HG02970 (cell line): ENCODE measurements around the gene HSF2BP.
"Not testable (repeated sequence)": the region's sequence is repeated elsewhere in the genome, so short reads cannot be mapped to it uniquely, and the experiment has no call there.

Experiments
- ATAC-seq: cut with Tn5 transposase; IDR thresholded peaks from one replicate; pipeline ENCODE4 v1.9.1; 2021; ENCODE audit warnings: mild to moderate bottlenecking, moderate library complexity, moderate number of reproducible peaks; ENCODE audit not compliant: unreplicated experiment, low FRiP score

HSF2BP gene

DNA sequence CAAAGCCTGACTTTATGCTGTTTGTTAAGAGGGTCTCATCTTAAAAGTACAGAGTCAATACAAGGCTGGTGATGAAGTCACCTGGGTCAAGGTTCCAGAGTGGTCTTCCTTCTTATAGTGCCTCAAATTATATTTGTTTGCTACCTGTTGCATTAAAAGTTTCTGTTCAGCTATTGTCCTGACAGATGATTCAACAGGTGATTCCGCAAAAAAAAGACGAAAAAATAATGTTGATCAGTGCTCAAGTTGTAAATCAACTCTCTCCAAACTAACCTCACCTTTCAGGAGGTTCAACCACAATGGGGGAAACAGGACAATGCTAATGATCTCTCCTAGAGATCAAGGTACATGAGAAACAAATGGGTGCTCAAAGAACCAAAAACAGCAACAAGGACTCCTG is 35.7 kb downstream of the HSF2BP start:
- no peak for ATAC-seq

DNA sequence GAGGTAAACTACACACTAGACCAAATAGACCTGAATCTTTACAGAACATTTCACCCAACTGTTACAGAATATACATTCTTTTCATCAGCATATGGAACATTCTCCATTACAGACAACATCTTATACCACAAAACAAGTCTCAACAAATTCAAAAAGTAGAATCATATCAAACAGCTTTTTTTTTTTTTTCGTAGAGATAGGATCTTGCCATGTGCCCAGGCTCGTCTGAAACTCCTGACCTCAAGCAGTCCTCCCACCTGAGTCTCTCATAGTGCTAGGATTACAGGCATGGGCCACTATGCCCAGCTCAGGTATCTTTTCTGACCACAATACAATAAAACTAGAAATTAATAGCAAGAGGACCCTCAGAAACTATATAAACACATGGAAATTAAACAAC is 36.5 kb downstream of the HSF2BP start:
- ATAC-seq = no peak

DNA sequence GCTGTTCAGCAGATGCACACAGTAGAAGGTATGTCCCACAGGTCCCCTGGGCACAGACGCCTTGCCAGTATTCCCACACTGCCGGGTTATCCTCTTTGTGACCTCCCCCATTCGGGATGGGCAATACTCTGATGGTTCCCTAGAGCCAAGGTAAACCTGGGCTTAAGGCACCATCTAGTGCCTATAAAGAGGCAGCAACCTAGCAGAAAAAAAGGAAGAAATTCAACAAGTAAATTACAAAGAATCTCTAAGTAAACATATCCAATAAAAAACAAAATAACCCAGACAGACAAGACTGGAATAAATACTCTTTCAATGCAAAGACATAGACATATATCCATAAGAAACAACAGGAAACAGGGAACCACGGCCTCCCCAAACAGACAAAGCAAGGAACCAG is 39.4 kb downstream of the HSF2BP start:
- ATAC-seq = no peak

DNA sequence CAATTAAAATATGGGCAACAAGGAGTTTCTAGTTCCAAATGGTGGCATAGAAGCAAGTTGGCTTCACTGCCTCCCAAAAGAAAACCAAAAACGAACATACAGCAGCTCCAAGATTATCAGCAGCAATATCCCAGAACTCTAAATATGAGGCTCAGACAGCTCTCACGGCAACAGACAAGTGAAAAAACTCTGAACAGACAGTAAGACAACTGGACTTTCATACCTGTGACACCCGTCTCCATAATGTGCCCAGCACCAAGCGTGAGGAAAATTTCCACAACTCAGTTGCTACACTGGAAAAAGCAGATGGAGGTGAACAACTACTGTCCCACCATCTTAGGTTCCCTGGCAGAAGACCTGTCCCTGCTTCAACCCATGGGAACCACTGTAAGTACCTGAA is 39.9 kb downstream of the HSF2BP start:
- no peak for ATAC-seq

DNA sequence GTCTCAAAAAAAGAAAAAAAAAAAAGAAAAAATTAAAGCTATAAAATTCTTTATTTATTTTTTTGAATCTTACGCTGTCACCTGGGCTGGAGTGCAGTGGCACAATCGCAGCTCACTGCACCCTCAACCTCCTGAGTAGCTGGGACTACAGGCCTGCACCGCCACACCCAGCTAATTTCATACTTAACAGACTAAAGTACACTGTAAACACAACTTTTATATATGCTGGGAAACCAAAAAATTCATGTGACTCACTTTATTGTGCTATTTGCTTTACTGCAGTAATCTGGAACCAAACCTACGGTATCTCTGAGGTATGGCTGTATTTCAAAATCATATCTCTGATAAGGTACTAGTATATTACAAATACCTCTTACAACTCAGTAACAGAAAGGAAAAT is 40.3 kb downstream of the HSF2BP start:
- no peak for ATAC-seq

DNA sequence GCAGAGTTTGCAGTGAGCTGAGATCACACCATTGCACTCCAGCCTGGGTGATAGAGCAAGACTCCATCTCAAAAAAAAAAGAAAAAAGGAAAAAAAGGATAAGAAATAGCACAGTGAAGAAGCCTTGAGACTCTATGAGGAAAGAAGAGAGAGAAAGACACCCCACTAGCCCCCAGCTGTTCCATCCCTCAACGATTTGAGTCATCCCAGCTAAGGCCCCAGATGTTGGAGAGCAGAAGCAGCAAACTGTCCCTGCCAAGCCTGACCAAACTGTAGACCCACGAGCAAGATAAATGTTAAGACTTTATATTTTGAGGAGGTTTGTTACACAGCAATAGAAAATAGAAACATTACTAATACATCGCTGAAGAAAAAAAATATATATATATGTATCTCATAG is 42.4 kb downstream of the HSF2BP start:
- ATAC-seq = not testable (repeated sequence)

DNA sequence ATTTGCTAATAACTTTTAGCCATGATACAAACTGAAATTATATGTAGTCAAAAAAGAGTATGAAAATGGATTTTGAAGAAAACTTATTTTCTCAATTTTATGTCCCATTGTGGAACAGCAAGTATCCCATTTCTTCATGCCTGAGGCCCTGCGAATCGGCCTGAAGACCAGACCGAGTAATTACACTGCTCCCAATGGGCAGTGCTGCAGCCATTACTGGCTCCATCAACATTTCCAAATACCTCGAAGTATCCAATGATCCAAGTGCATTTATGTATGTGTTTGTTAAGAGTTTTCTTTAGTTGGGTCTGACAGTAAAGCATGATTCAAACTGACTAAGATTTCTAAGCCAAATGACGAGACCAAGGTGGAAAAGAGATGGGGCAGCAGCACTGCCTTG is 44.4 kb downstream of the HSF2BP start:
- ATAC-seq = no peak

DNA sequence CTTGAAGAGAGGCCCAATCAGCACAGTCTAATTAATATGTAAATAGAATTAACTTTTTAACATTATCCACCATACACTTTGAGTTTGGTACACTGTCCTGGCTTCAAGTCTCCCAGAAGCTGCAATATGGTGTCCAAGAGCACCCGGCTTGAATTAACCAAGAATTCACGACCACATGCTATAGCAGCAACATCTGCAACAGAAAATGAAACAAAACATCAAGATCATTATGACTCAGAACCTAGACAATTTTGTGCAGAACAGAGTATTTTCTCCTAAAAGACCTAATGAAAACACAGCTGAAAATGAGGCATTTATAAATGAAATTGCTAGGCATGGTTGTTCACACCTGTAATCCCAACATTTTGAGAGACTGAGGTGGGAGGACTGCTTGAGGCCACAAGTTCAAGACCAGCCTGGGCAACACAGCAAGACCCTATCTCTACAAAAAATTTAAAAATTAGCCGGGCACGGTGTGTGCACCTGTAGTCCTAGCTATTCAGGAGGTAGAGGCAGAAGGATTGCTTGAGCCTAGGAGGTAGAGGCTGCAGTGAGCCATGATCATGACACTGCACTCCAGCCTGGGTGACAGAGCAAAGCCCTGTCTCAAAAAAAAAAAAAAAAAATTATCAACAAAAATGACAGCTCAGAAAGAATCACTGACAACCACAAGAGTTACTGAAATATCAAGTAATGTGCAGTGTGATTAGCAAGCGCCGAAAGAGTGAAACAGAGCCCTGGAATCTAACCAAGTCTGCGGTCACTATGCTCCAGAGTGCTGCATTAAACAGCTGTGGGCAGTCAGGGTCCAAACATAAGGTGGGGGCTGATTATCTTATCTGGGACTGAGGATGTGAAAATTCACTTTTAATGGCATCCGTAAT is 45.3 kb downstream of the HSF2BP start:
- ATAC-seq = no peak

DNA sequence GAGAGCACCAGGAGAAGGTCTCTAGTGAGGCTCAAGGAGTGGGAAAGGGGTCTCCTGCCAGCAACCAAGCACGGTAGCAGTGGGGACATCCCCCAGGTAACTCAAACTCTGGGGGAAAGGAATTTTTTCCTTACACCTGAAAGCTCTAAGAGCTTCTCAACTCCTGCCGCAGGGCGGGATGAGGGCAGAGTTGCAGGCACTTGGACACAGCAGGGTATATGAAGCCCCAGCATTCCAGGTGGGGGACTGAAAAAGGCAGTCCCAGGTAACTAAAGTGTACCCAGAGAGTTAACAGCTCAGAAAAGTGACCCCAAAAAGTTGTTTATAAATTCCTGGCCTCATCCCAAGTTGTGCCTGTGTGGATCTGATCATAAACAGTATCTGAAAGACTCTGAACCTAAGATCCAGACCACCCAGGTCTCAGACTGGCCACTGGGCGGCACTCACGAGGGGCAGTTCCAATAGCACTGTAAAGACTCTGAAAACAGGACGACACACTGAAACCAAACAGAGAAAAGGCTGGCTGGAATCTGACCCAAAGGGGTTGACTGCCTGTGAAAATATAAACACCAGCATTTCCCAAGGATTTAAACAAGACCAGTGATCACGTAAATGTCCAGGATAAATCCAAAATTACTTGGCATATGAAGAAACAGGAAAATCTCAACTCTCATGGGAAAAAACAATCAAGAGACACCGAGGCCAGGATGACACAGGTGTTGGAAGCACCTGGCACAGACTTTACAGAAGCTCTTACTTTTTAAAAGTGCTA is 47.5 kb downstream of the HSF2BP start:
- no peak for ATAC-seq

DNA sequence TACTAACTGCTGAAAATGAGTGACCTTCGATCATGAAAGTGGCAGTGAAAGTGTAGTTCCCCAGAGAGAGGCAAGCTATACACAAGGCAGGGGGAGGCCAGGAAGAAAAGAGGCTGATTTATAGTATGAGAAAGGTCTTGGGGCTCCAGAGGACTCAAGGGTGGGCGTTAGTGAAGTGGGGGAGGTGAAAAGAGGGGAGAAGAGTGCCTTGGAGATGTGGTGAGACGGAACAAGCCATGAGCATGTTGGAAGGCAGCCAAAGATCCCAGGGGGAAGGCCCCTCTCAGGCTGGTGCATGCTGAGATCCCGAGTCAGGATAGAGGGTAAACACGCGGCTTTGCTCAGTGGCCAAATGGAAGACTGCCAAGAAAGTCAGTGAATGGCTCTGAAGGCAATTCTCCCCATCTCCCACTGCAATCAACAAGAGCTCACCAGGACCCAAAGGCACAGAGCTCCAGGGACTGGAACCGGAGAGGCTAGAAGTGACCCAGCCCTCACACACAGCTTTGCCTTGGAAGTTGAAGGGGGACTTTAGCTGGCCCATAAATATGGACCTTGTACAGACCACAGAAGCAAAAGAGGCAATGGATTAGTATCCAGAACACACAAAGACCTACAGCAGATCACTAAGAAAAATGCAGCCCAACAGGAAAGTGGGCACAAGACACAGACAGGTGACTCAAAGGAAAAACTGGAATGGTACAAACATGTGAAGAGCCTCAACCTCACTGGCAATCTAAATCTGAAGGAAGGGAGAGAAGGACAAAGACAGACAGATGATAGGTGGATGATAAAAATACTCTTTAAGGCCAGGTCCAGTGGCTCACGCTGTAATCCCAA is 49.6 kb downstream of the HSF2BP start:
- ATAC-seq = no peak

DNA sequence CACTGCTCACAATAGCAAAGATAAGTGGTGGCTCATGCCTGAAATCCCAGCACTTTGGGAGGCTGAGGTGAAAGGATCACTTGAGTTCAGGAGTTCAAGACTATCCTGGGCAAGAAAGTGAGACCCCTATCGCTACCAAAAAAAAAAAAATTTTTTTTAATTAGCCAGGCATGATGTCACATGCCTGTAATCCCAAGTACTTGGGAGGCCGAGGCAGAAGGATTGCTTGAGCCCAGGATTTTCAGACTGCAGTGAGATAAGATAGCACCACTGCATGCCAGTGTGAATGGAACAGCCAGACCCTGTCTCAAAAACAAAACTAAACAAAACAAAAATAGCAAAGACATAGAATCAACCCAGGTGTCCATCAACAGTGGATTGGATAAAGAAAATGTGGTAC is 50.6 kb downstream of the HSF2BP start:
- ATAC-seq = no peak

DNA sequence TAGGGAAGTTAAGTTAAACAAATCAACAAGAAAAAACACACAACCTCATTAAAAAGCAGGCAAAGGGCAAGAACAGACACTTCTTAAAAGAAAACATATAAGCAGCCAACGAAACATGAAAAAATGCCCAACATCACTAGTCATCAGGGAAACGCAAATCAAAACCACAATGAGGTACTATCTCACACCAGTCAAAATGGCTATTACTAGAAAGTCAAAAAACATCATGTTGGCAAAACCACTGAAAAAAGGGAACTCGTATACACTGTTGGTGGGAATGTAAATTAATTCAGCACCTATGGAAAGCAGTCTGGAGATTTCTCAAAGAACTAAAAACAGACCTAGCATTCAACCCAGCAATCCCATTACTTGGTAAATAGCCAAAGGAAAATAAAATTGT is 51.1 kb downstream of the HSF2BP start:
- ATAC-seq = no peak

DNA sequence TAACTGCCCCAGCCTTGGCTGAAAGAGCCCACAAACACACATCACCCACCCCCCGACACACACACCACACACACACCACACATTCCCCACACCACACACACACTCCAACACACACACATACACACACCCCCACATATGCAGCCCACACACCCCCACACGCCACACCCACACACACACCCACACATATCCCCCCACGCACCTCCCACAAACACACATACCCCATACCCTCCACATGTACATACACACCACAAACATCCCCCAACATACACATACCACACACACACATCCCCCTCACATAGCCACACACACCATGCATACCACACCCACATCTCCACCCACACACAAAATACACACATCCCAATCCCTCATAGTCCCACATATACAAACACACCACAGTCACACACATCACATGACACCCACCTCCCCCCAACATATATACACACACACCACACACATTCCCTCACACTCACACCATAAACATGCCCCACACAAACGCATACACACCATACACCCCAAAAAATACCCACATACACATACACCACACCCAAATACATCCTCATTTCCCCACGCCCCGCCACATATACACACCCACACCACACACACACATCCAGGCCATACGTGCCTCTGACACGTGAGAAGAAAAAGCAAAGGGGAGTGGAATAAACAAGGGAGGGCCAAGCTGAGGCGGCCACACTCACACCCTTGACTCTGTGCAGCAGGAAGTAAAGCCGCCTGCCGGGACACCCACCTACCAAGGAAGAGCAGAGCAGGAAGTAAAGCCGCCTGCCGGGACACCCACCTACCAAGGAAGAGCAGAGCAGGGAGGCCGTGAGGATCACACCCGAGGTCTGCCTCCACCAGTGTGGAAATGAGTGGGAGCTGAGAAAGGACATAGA is 53.7 kb downstream of the HSF2BP start:
- no peak for ATAC-seq

DNA sequence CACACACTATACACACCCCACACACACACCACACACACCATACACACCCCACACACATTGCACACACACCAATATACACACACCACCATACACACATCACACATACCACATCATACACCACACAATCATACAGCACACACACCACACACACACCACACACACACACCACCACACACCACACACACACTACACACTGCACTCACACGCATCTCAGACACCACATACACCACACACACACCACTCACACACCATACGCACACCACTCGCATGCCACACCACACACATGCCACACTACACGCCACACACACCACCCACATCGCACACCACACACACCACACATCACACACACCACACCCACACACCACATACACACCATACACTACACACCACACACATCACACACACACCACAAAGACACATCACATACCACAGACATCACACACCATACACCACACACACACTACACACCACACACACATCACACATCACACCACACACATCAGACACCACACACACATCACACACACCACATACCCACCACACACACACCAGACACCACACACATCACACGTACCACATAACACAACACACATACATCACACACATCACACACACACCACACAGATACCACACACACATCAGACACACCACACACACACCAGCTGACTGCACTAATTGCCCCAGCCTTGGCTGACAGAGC is 54.6 kb downstream of the HSF2BP start:
- no peak for ATAC-seq

DNA sequence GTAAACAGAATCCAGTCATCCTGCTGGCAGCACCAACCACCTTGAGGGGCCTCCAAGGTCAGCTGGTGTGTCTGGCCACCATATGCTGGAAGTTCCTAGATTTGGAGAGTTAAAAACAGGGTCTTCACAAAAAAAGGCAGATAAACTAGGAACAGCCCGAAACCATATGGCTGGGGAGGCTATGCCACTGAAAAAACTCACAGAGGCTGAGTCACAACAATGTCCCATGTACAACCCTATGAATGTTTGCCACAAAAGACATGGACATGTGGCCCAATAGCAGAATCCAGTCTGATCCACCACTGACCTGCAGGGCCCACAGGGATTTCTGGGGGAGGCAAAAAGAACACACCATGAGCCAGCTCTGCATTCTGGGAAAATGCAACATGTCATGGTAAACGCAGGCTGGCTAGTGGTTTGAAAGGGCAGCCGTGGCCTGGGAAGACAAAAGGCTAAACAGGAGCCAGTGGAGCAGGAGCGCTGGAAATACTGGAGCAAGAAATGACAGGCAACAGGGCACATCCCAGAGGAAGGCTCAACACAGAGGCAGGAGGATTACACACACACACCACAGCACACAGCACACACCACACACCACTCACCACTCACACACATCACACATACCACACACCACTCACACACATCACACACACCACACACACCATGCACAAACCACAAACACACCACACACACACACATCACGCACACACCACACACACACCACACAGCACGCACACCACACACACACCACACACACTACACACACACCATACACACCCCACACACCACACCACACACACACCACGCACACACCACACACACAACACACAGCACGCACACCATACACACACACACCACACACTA is 55.4 kb downstream of the HSF2BP start:
- ATAC-seq = no peak

DNA sequence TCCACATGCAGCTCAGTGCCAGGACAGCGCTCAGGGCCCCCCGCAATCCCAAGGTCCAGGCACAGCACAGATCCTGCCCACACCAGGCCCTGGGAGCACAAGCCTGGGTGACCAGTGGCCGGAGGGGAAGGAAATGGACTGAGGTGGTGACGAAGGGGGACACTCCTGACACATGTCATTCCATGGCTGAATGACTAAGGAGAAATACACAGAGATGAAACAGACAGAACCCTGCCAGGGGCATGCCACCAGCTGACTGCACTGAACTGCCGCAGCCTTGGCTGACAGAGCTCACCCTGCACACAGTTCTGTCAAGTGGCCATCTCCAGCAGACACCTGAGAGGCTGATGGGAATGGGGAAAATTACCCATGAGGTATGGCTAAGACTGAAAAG is 56.1 kb downstream of the HSF2BP start:
- ATAC-seq = no peak

DNA sequence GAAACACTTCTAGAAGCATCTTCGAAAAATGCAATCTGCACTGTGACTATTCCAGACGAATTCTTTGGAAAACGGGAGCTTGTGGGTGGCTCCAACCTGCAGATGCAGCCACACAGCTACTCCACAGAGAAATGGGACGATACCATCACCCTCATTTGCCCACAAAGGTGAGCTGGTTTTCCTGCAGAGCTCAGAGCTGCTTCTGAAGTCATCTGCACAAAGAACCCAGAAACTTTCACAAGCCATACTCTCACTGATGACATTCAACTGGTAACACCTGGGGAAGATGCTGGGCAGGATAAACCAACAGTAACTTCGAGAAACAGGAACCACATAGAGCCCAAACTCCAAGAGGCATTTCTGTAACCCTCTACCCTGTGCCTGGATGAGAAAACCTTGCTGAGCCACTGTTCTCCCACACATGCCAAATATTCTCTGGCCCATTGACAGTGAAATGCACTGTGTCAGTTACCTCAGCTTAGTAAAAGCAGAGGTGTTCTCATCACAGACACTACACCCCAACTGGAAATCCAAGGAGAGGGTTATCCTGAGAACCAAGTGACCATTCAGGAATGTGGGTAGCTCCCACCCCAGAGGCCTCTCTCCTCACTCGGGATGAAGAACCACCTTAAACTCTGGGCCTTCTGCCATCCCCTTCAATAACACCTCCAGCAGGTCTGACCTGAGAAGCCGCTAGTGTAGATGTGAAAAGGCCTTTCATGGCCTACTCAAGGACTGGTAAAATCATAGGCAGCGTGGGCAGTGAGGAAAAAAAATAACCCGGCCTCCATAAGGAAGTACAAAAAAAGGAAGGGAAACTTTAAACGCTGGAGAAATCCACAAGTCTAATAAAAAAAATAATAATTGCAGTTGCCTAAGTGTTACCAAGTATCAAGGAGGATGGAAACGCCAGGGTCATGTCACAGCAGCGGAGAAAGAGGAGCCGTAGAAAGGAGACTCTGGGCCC is 56.7 kb downstream of the HSF2BP start:
- ATAC-seq = no peak
